HG03342 (cell line): Measurements from ENCODE around the gene SAXO2.
"Not testable (repeated sequence)": the region's sequence is repeated elsewhere in the genome, so short reads cannot be mapped to it uniquely, and the experiment has no call there.

Experiments used
- ATAC-seq: cut with Tn5 transposase; IDR thresholded peaks from one replicate; pipeline ENCODE4 v1.9.1; 2021; ENCODE audit warnings: mild to moderate bottlenecking, moderate library complexity; ENCODE audit not compliant: unreplicated experiment

Gene SAXO2

DNA sequence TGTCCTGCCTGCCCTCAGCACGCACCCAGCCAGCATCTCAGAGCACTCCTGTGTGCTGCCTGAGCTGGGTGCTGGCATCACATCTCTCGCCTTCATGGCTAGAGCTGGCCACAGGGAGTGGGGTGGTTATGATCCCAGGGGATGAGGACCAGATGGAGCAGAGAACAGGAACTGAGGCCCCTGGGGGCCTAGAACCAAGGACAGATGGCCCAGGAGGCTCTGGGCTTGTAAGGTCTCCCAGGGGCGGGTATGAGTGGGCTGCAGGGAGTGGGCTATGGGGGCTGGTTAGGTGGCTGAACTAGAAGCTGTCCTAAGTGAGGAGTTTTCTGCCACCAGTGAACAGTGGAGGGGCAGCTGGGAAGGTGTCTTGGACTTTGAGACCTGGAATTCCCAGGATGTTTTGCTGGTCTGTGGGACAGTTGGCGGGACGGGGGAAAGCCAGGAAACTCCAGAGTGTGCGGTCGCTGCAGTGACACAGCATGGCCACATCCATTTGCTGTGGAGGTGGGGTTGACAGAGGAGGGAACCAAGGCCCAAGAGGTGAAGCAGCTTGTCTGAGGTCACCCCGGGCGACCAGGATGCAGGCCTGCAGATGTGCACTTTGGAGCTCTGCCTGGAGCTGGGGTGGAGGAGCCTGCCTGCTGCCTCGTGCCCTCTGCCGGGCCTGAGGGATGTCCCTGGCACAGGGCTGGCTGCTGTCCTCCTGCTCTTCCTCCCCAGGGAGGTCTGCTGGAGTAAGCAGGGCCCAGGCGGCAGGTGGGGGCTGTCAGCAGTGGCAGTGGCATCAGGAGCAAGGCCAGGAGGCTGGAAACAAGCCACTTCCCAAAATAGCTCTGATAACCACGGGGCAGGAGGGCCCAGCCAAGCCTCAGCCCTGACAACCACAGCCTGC lies 70.3 kb downstream of the SAXO2 start:
- ATAC-seq = not testable (repeated sequence)

DNA sequence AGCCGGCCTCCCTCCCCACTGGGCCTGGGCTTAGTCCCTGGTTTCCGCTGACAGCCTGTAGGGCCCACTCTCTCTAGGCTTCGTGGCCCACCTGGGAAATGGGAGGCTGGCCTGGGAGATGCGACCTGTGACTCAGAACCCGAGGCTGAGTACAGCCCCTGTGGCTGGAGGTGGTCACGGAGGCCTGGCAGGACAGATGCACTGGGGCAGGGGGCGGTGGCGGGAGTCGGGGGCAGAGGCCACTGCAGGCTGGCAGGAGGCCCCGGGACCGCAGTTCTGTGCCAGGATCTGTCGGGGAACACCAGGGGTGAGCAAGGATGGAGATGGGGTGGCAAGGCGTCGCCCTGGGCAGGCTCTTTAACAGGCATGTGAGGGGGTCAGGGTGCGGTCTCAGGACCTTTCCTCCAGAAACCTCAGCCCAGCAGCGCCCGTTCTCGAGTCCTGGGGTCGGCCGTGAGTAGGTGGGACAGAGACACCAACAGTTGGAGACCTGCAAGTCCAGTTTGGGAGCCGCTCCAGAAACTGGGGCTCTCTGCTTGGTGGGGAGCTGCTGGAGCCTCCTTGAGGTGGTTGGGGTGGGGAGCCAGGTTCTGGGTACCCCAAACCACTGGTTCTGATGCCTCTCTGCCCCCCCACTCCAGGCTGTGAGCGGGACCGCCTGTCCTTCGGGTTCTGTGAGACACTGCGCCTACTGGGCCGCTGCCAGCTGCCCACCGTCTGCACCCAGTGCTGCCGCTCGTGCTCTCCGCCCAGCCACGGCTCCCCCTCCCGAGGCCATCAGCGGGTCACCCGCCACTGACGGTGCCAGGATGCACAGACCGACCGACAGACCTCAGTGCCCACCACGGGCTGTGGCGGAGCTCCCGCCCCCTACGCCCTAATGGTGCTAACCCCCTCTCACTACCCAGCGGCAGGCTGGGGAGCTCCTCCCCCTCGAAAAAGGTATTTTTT lies 71.3 kb downstream of the SAXO2 start:
- not testable (repeated sequence) for ATAC-seq
